Parathyroid adenoma (tissue), 2 donors: ENCODE data around the gene WDR88.

Experiments
- H2AFZ ChIP-seq: fragments of 300-600 bp; sonication (generic); one replicate; pipeline ENCODE4 v1.7.0; 2017; ENCODE audit warnings: antibody characterized with exemption, mild to moderate bottlenecking
- H3K27ac ChIP-seq: fragments of 300-600 bp; sonication (generic); one replicate; pipeline ENCODE4 v1.7.0; 2017
- H3K27me3 ChIP-seq: fragments of 300-600 bp; sonication (generic); one replicate; pipeline ENCODE4 v1.7.0; 2017; ENCODE audit warnings: low read length; ENCODE audit not compliant: control insufficient read depth, insufficient read depth
- H3K36me3 ChIP-seq: fragments of 300-600 bp; sonication (generic); one replicate; pipeline ENCODE4 v1.7.0; 2017; ENCODE audit warnings: low read length; ENCODE audit not compliant: control insufficient read depth, insufficient read depth
- H3K4me1 ChIP-seq: fragments of 300-600 bp; sonication (generic); one replicate; pipeline ENCODE4 v1.7.0; 2017; ENCODE audit warnings: control low read depth
- H3K4me2 ChIP-seq: fragments of 300-600 bp; sonication (generic); one replicate; pipeline ENCODE4 v1.7.0; 2017; ENCODE audit warnings: low read length
- H3K4me3 ChIP-seq: fragments of 300-600 bp; sonication (generic); one replicate; pipeline ENCODE4 v1.7.0; 2017; ENCODE audit warnings: low read depth, low read length
- H3K79me2 ChIP-seq: fragments of 300-600 bp; sonication (generic); one replicate; pipeline ENCODE4 v1.7.0; 2017; ENCODE audit warnings: control low read depth
- H3K9ac ChIP-seq: fragments of 300-600 bp; sonication (generic); one replicate; pipeline ENCODE4 v1.7.0; 2017; ENCODE audit warnings: mild to moderate bottlenecking
- H3K9me3 ChIP-seq: fragments of 300-600 bp; sonication (generic); one replicate; pipeline ENCODE4 v1.7.0; 2017; ENCODE audit warnings: low read length; ENCODE audit not compliant: control insufficient read depth
- TF ChIP-seq, protein P1 (sequence below): fragments of 300-600 bp; sonication (generic); IDR thresholded peaks from one replicate; pipeline ENCODE4 v1.7.0; 2017; ENCODE audit warnings: antibody characterized with exemption, mild to moderate bottlenecking
- donor health status: primary hyperparathyroidism.

Gene WDR88

GRCh38 chr19:33098055-33098534 is 33.8 kb upstream of the WDR88 start:
- Histone ChIP-seq H3K27ac (no peak overlapping the region), H2AFZ (no peak overlapping the region), H3K9me3 (no peaks in the 10 kb centered on the region), H3K36me3 (no peaks in the 10 kb centered on the region), H3K79me2 (no peaks in the 10 kb centered on the region), H3K4me1 (peaks cover 11% of the 10 kb centered on the region), H3K9ac (no peak overlapping the region), H3K27me3 (no peaks in the 10 kb centered on the region), H3K4me3 (no peak overlapping the region), H3K4me2 (no peak overlapping the region)
- TF ChIP-seq, protein P1, sequence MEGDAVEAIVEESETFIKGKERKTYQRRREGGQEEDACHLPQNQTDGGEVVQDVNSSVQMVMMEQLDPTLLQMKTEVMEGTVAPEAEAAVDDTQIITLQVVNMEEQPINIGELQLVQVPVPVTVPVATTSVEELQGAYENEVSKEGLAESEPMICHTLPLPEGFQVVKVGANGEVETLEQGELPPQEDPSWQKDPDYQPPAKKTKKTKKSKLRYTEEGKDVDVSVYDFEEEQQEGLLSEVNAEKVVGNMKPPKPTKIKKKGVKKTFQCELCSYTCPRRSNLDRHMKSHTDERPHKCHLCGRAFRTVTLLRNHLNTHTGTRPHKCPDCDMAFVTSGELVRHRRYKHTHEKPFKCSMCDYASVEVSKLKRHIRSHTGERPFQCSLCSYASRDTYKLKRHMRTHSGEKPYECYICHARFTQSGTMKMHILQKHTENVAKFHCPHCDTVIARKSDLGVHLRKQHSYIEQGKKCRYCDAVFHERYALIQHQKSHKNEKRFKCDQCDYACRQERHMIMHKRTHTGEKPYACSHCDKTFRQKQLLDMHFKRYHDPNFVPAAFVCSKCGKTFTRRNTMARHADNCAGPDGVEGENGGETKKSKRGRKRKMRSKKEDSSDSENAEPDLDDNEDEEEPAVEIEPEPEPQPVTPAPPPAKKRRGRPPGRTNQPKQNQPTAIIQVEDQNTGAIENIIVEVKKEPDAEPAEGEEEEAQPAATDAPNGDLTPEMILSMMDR, result no peak

- Histone ChIP-seq H3K4me3 (no peak overlapping the region), H3K9ac (no peak overlapping the region), H3K4me2 (no peak overlapping the region), H3K79me2 (no peaks in the 10 kb centered on the region), H3K9me3 (no peaks in the 10 kb centered on the region), H3K27me3 (no peaks in the 10 kb centered on the region), H3K4me1 (peaks cover 11% of the 10 kb centered on the region), H3K36me3 (no peaks in the 10 kb centered on the region), H3K27ac (no peak overlapping the region), H2AFZ (no peak overlapping the region)
- TF ChIP-seq, protein P1, result no peak
These were observed 30.8 kb upstream of the WDR88 start for GRCh38 chr19:33100894-33101644.

- Histone ChIP-seq H3K27ac (no peak overlapping the region), H3K36me3 (no peaks in the 10 kb centered on the region)
- TF ChIP-seq, protein P1, result no peak
These were observed 29.0 kb upstream of the WDR88 start for GRCh38 chr19:33102893-33103292.

GRCh38 chr19:33108161-33108560 is 23.8 kb upstream of the WDR88 start:
- Histone ChIP-seq H3K9ac (no peak overlapping the region), H3K4me2 (no peak overlapping the region), H3K27ac (no peak overlapping the region), H3K27me3 (no peaks in the 10 kb centered on the region), H3K79me2 (no peaks in the 10 kb centered on the region), H3K36me3 (no peaks in the 10 kb centered on the region), H2AFZ (no peak overlapping the region), H3K4me1 (no peaks in the 10 kb centered on the region), H3K4me3 (no peak overlapping the region), H3K9me3 (no peaks in the 10 kb centered on the region)
- TF ChIP-seq, protein P1, result no peak

More at GRCh38 chr19:33102893-33103292, 29.0 kb upstream of the WDR88 start:
- Histone ChIP-seq H3K27me3 (no peaks in the 10 kb centered on the region), H3K4me3 (no peak overlapping the region), H3K4me1 (peaks cover 6% of the 10 kb centered on the region), H3K79me2 (no peaks in the 10 kb centered on the region), H2AFZ (no peak overlapping the region), H3K4me2 (no peak overlapping the region), H3K9me3 (no peaks in the 10 kb centered on the region), H3K9ac (no peak overlapping the region)
